Measurements from ENCODE around the gene MVB12B. TPM values are rescaled to one million over a fixed set of nuclear protein-coding genes. Genes with fewer than 3 reads are reported as not detected.

The MVB12B gene
- total and polyA plus RNA-seq, 10 donors: 2.8 to 52.4 (median 34.8) TPM

DNA sequence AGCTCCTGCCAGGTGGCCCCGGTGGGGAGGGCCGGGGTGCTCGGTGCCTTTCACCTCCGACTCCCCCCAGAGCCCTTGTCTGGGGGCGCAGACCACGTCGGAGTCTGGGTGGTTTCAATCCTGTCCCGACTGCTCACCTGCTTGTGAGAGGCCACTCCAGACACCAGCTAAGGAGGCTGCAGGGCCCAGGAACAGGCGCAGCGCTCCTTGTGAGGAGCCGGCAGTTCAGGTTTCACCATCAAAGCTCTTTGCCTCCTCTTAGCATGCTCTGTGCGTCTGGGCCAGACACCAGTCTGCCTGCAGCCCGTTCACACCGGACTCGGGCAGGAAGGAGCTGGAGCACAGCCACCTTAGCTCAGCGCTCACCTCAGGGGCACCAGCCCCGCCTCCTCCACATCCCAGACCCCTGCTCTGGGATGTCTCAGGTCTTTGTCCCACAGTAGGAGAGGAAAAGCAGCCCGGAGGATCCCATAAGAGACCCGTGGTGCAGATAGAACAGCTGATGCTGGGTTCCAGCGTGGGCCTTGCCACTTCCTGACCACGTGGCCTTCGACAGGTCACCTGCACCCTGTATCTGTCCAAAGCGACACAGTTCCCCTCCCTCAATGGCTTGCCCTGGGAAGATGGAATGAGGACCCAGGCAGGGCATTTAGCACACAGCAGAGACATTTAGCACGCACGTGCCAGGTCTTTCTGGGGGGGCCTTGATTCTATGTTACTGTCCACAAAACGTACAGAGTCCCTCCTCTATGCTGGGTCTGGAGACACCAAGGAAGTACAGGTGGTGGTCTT, 180.9 kb downstream of the MVB12B start:
- 64 to 87% (median 77%) methylated on average over 19 to 26 of the region's 26 CpGs for WGBS, 5 donors
- intact Hi-C loops (cut with DNase I; ENCODE audit: low total_unique reads): no loop called here
- no peaks in the 10 kb centered on the region for H3K9me3 ChIP-seq

GRCh38 chr9:126508171-126508591, 181.6 kb downstream of the MVB12B start:
- DNase-seq: peak; percentile 63

More for the DNA sequence above, 180.9 kb downstream of the MVB12B start:
- peaks cover 0 to 43% (median 20%) of the 10 kb centered on the region in 6 donors for H3K36me3 ChIP-seq
- H3K4me3 ChIP-seq: no peak overlapping the region
- peak; percentile 63 for DNase-seq
- H3K27me3 ChIP-seq (replicated peaks in 1 of 7): peaks cover 0 to 30% (median 10%) of the 10 kb centered on the region in 7 donors
- no peaks in the 10 kb centered on the region for H3K4me1 ChIP-seq
- TF ChIP-seq, protein P1, sequence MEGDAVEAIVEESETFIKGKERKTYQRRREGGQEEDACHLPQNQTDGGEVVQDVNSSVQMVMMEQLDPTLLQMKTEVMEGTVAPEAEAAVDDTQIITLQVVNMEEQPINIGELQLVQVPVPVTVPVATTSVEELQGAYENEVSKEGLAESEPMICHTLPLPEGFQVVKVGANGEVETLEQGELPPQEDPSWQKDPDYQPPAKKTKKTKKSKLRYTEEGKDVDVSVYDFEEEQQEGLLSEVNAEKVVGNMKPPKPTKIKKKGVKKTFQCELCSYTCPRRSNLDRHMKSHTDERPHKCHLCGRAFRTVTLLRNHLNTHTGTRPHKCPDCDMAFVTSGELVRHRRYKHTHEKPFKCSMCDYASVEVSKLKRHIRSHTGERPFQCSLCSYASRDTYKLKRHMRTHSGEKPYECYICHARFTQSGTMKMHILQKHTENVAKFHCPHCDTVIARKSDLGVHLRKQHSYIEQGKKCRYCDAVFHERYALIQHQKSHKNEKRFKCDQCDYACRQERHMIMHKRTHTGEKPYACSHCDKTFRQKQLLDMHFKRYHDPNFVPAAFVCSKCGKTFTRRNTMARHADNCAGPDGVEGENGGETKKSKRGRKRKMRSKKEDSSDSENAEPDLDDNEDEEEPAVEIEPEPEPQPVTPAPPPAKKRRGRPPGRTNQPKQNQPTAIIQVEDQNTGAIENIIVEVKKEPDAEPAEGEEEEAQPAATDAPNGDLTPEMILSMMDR (IDR thresholded peaks at IDR 0.05 in 8 of 11, conservative IDR thresholded peaks at IDR 0.05 in 3 of 11): no peak
- TF ChIP-seq POLR2AphosphoS5 (IDR thresholded peaks at IDR 0.05): peak in 1 of 3 donors; percentile 2
- H3K27ac ChIP-seq: no peak overlapping the region

DNA sequence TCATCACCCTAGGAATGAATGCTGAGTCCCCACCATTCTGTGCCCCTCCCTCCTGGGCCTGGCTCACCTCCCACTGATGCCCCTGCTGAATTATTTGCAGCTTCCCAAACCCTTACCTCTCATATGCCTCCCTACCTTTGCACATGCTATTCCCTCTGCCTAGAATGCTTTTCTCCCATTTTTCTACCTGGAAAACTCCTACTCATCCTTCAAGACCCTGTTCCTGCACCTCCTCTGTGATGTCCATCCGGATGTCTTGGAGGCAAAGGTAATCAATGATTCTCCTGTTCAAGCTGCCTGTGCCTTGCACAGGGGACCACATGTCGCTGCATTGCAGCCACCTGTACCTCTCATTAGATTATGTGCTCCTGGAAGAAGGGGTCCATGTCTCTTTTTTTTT, 182.3 kb downstream of the MVB12B start:
- Histone ChIP-seq H3K4me3 (no peak overlapping the region), H3K36me3 (peaks cover 0 to 29% (median 13%) of the 10 kb centered on the region in 6 donors), H3K9me3 (no peaks in the 10 kb centered on the region), H3K27ac (no peak overlapping the region), H3K27me3 (replicated peaks in 1 of 7) (peaks cover 0 to 44% (median 17%) of the 10 kb centered on the region in 7 donors), H3K4me1 (peaks cover 0 to 5% (median 4%) of the 10 kb centered on the region in 6 donors)
- DNase-seq: no peak
- intact Hi-C loops (cut with DNase I; ENCODE audit: low total_unique reads): no loop called here
- TF ChIP-seq, protein P1 (IDR thresholded peaks at IDR 0.05 in 8 of 11, conservative IDR thresholded peaks at IDR 0.05 in 3 of 11): no peak
- TF ChIP-seq POLR2AphosphoS5 (IDR thresholded peaks at IDR 0.05) (no peak), POLR2A (IDR thresholded peaks at IDR 0.05) (no peak)
- 82 to 93% (median 90%) methylated on average over 2 of the region's 2 CpGs for WGBS, 5 donors

More at GRCh38 chr9:126508171-126508591, 181.6 kb downstream of the MVB12B start:
- Histone ChIP-seq H3K4me3 (no peak overlapping the region), H3K27me3 (replicated peaks in 1 of 7) (peaks cover 0 to 37% (median 12%) of the 10 kb centered on the region in 7 donors), H3K27ac (no peak overlapping the region), H3K9me3 (no peaks in the 10 kb centered on the region), H3K4me1 (no peaks in the 10 kb centered on the region), H3K36me3 (peaks cover 0 to 36% (median 20%) of the 10 kb centered on the region in 6 donors)
- peak in 1 of 3 donors; percentile 29 for TF ChIP-seq POLR2AphosphoS5 (IDR thresholded peaks at IDR 0.05)
- no peak for TF ChIP-seq POLR2A (IDR thresholded peaks at IDR 0.05)
- intact Hi-C loops (cut with DNase I; ENCODE audit: low total_unique reads): no loop called here
- 83 to 90% (median 85%) methylated on average over 12 of the region's 12 CpGs for WGBS, 5 donors

DNA sequence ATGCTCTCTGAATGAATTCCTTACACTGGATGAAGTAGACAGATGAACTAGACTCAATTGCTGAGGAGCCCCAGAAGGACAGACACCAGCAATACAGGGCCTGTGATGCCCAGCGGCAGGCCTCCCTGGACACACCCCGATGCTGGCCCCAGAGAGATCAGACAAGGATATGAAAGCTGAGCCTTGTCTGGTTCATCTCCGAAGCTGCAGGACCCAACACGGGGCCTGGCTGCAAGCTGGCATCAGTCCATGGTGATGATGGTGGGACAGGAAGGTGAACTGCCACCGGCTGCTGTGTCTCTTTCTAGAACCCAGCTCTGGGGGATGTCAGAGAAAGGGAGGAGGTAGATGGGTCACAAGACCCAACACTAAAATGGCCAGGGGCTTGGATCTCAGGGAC, 183.1 kb downstream of the MVB12B start:
- Histone ChIP-seq H3K27ac (no peak overlapping the region), H3K4me3 (no peak overlapping the region), H3K4me1 (peaks cover 3 to 13% (median 12%) of the 10 kb centered on the region in 6 donors), H3K36me3 (peaks cover 0 to 21% (median 5%) of the 10 kb centered on the region in 6 donors), H3K27me3 (replicated peaks in 1 of 7) (peaks cover 0 to 52% (median 24%) of the 10 kb centered on the region in 7 donors), H3K9me3 (no peaks in the 10 kb centered on the region)
- peak; percentile 52 for DNase-seq
- intact Hi-C loops (cut with DNase I; ENCODE audit: low total_unique reads): no loop called here
- WGBS, 5 donors: 83 to 91% (median 84%) methylated on average over 4 to 5 of the region's 5 CpGs
- TF ChIP-seq POLR2A (IDR thresholded peaks at IDR 0.05) (no peak), POLR2AphosphoS5 (IDR thresholded peaks at IDR 0.05) (no peak)
- TF ChIP-seq, protein P1 (IDR thresholded peaks at IDR 0.05 in 8 of 11, conservative IDR thresholded peaks at IDR 0.05 in 3 of 11): no peak
